HK-2 (cell line): ENCODE measurements around the gene ENG.

Source experiments
- DNase-seq: peaks from one replicate; pipeline ENCODE4 v3.0.0-alpha.2; 2018; ENCODE audit not compliant: unreplicated experiment

Gene ENG

DNA sequence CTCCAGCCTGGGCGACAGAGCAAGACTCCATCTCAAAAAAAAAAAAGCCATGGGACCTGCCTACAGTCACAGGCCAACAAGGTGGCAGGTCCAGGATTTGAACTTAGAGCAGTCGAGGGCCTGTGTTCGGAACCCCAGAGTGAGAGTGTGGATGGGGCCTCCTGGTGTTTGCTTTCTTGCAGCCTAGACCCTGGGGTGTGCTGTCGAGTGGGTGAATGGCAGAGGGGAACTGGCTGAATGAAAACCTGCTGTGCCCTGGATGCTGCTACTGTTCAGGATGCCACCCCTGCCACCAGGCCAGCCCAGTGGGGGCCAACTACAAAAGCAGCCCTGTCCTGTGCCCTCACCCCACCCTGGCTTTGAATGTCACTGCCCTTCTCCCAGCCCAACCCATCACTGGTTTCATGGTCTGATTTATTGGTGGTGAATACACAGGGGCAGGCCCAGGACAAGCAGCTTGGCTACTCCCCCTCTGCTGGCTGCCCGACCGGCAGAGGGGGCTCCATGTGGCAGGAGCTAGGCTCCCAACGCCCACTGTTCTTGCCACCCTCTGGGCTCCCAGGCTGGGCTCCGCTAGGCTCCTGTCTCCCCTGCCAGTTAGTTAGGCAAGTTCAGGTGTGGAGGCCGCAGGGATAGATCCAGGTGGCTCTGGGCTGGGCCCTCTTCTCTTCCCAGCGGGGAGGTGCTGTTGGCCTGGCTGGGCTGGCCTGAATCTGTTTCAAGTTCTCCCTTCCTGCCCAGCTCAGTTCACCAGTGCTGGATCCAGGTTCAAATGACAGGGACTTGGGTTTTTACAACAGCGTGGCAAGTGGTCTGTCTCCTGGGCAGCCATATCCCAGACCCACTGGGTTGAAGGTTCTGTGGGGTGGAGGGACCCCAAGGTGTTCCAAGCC is 39.6 kb downstream of the ENG start:
- no peak for DNase-seq

DNA sequence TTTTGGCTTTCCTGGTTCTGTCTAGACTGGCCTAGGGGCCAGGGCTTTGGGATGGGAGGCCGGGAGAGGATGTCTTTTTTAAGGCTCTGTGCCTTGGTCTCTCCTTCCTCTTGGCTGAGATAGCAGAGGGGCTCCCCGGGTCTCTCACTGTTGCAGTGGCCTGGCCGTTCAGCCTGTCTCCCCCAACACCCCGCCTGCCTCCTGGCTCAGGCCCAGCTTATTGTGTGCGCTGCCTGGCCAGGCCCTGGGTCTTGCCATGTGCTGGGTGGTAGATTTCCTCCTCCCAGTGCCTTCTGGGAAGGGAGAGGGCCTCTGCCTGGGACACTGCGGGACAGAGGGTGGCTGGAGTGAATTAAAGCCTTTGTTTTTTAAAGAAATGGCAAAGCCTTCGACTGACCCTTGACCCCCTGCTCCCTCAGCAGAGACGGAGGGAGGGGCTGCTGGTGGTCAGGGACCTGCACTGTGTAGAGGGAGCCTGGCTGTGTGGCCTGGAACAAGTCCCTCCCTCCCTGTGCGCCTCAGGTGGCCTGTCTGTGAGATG is 40.7 kb downstream of the ENG start:
- no peak for DNase-seq

DNA sequence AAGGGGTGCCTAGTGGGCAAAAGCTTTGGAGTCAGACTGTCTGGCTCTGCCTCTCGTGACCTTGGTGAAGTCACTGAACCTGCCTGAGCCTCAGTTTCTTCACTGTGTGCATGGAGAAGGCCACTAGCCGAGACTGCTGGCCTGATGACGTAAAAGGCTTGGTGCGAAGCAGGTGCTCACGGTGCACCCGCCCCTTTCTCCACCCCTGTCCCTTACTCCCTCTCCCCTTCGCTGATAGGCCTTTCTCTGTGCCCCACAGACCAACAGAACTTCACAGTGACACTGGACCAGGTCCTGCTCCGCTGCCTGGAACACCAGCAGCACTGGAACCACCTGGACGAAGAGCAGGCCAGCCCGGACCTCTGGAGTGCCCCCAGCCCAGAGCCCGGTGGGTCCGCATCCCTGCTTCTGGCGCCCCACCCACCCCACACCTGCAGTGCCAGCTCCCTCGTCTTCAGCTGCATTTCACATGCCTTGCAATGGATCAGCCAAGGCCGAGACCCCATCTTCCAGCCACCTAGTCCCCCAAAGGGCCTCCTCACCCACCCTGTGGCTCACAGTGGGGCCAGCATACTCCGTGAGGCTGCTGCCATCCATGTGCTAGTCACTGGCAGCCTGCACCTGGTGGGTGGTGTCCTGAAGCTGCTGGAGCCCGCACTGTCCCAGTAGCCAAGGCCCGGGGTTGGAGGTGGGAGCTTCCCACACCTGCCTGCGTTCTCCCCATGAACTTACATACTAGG is 41.4 kb downstream of the ENG start:
- no peak for DNase-seq

DNA sequence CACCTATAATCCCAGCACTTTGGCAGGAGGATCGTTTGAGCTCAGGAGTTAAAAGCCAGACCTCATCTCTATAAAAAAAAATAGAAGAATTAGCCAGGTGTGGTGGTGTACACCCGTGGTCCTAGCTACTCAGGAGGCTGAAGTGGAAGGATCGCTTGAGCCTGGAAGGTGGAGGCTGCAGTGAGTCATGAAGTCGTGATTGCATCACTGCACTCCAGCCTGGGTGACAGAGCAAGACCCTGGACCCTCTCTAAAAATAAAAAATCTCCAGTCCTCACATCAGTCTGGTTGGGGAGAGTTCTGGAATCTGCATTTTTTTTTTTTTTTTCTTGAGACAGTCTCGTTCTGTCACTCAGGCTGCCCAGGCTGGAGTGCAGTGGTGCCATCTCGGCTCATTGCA is 42.4 kb downstream of the ENG start:
- no peak for DNase-seq

DNA sequence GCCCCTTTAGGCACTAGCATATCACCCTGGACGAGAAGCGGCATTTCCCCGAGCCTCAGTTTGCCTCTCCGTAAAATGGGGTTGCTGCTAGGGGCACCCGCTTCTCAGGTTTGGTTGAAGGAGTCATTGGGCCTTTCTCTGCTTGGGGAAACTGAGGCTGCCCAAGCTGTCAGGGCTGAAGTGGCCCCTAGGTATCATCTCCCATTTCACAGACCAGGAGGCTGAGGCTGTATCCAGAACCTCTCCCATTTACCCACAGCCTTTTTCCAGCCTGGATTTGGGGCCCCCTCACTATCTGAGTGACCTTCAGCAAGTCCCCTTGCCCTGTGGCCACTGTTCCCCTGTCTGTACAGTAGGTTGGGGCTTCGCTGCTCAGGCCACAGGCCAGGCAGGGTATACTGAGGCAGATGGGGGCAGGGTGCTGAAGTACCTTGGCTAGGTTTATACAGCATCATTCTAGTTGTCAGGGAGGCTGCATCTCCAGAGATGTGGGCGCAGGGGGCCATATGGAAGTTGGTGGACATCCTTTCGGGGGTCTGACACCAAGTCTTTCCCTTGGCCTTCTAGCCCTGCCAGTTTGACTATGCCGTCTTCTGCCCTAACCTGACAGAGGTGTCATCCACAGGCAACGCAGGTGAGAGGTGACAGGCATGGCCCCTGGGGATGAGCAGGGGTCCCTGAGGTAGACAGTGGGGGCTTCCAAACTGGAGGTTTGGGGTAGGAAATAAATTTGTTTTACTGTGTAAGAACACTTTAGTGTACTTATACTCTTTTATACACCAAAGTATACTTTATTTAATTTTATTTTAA is 43.9 kb downstream of the ENG start:
- DNase-seq, result no peak

DNA sequence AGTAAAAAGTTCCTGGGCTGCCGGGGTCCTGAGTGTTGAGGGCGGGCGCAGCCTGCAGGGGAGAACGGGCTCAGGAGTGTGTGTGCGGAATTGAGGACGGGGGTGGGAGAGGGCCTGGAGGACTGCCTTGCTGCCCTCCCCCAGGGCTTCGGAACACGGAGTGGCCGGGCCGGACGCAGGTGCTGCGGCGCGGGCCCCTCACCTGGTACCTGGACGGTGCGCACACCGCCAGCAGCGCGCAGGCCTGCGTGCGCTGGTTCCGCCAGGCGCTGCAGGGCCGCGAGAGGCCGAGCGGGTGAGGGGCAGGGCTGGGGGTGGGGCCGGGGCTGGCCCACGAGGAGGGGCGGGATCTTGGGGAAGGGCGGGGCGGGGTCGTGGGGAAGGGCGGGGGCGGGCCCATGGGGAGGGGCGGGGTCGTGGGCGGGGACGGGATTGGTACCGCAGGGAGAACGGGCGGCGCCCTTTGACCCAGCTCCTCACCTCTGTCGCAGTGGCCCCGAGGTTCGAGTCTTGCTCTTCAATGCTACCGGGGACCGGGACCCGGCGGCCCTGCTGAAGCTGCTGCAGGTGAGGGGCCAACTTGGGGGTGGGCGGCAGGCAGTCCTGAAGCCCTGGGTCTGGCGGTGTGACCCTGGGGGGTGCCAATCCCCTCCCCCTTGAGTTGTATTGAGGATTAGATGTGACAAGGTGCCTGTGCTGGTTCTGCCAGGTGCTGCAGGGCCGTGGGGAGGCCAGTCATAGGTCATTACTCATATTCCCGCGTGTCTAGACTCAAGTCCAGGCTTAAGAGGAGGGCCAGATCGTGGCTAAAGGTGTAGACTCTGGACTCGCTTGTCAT is 44.7 kb downstream of the ENG start:
- DNase-seq, result no peak

DNA sequence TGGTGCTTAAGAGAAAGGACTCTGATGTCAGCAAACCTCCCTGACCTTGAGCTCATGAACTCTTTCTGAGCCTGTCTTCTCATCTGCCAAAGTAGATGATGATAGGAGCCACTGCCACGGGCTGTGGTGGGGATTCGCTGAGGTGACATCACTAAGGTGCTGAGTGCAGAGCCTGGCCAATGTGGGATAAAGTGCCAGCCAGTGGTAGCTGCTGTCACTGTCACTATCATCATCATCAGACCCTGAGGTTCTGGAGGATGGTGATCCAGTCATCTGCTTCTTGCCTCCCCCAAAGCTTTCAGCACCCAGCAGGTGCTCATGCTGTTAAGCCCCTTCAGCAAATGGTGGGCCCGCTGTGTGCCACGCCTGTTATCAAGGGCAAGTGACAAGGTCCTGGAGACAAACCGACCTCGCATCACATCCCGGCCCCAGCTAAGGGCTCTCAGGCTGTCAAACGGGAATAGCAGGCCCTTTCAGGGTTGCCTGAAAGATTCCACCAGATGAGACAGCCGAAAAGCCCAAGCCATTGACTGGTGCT is 45.4 kb downstream of the ENG start:
- DNase-seq, result no peak

DNA sequence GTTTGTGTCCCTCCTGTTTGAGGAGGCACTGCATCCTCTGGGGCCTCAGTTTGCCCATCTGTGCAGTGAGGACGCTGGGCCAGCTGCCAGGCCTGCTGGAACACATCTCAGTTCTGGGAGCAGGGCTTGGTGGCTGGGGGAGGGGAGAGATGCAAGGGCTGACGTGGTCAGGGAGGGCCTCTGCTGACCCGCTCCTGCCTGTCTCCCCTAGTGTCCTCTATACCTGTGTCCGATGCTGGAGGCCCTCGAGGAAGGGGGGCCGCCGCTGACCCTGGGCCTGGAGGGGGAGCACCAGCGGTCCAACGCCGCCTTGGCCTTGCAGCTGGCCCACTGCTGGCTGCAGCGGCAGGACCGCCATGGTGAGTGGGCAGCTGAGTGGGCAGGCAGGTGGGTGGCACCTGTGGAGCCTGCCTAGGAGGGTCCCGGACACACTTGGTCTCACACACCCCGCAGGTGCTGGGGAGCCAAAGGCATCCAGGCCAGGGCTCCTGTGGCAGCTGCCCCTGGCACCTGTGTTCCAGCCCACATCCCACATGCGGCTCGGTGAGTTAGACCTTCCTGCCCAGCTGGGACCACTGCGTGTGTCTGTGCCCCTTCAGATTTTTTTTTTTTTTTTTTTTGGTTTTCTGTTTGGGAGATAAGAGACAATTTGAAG is 46.0 kb downstream of the ENG start:
- no peak for DNase-seq

DNA sequence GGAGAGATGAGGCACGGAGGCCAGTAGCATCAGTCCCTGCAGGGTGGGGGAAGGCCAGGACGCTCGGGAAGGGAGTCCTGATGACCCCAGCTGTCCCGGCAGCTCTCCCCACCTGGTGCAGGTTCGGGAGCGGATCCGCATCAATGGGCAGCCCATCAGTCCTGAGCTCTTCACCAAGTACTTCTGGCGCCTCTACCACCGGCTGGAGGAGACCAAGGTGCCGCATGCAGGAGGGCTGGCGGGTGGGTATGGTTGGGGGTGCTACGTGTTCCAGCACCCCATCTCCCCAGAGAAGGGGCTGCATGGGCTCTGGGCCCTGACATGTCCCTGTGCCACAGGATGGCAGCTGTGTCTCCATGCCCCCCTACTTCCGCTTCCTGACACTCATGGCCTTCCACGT is 47.6 kb downstream of the ENG start:
- DNase-seq, result no peak

DNA sequence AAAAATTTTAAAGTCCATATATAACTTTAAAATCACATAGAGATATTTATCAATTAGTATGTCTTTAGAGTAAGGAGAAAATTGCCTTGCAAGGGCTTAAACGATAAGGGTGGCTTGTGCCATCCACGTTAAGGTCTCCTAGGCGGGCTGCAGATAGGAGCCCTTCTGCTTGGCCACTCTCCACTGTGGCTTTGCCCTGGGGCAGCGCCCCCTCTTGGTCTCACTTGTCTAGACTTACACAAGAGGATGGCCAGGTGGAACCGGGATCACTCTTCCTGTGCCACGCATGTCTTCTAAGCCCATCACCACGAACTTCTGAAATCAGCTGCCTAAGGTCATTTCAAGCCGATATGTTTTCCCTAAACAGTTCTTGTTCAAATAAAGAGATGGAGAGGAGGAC is 48.8 kb downstream of the ENG start:
- no peak for DNase-seq

DNA sequence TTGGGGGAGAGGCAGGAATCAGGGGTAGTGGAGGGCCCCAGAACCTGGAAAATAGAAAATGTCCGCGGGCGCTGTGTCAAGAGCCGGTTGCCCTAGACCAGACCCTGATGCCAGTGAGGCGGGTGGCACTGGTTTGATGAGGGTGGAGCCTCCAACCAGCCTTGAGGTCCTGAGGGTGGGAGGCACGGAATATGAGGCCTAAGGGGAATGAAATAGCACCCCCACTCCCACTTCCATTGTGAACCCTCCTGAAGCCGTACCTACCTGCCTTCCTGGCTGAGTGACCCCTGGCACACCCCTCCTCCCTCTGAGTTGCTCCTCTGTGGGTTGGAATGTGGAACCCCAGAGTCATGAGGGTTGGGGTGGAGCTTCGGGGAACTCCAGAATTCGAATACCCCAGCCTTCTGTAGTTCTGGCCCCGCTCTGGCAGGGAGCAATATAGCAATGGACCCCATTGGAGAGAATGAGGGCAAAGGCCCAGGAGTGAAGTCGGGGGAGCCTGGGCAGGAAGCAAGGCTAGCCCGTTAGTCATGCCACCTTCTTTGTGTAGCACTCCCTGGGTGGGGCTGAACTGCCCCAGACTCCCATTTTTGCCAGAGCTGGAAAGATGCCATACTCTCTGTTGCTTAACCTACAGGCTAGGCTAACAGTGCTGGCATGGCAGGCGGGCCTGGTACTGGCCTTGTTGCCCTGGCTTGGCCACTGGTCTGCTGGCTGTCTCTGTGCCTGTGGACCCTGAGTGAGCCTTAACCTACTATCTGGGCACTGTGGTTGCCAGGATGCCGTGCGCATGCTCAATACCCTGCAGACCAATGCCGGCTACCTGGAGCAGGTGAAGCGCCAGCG is 50.7 kb downstream of the ENG start:
- DNase-seq, result peak; percentile 57

DNA sequence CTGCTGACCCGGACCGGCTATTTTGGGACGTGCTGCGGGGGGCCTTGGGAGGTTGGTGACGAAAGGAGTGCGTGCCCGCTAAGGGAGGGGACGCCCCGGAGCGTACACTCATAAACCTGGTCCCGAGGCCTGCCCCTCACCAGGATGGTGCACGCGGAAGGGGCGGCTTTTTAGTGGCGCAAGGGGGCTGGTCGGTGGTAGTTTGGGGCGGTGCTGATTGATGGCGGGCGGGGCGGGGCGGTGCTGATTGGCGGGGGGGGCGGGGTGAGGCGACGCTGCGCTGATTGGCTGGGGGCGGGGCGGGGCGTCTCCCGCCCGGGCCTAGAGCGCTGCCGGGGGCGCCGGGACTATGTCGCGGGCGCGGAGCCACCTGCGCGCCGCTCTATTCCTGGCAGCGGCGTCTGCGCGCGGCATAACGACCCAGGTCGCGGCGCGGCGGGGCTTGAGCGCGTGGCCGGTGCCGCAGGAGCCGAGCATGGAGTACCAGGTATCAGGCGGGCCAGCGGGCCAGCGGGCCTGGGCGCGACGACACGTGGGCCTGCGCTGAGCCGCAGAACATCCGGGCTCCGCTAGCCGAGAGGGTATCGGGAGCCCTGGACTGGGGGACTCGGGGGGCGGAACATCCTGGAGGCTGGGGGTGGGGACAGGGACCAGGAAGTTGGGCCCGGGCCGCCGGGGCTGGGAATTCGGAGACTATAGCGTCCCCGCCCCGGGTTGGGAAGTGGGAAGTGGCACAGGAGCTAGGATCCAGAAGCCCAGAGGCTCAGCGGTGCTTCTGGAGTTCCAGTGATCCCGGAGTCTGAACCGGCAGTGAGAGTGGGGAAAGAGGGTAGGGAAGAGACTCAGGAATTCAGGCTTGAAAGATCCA is 51.6 kb downstream of the ENG start, which contains the start of gene FPGS:
Gene FPGS, plus strand, starts transcription at position 307 of the 868 bp plus-strand sequence. Its CDS starts 43 bp downstream, at position 350.
- DNase-seq, result peak; percentile 91

DNA sequence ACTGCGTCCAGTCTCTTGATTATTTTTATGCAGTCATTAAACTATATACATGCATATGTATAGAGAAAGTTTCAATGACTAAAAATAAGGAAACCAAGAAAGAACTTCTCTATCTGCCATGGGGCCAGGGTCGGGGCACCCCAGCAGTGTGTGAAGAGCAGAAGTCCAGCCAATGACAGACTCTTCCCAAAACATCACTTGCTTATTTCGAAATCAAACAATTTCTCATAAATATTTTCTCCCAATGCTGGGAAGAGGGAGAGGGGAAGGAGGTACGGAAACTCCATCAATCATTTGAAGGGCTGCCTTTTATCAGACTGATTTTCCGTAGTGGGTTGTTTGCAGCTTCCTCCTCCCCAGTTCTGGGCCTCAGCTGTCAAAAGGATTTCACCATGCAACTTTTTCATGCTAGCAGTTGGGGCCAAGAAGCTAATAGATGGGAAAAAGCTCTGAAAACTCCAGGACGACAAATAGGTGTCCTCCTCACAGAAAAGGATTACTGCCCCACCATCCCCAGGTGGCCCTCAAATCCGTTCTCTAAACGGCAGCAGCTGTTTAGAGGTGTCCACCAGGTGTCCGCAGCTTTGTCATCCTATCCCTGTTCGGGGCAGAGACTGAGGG is 52.4 kb downstream of the ENG start:
- no peak for DNase-seq

DNA sequence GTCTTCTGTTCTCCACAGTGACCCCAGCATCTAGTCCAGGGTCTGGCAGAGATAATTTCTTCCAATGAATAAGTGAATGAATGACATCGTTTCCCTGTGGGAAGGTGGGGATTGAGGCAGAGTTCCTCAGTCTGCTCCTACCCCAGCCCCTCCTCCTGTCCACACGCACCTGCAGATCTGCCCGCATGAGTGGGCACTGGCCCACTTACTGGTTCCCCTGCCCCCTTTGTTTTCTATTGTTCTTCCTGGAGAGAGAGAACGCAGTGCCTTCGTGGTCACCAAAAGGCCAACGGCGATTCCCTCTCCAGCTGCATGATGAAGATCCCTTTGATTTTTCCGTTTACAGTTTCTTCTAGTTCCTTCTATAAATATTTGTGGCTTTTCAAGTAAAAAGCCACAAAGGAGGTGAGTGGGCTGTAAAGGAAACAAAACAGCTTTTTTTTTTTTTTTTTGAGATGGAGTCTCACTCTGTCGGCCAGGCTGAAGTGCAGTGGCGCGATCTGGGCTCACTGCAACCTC is 57.5 kb downstream of the ENG start:
- no peak for DNase-seq

DNA sequence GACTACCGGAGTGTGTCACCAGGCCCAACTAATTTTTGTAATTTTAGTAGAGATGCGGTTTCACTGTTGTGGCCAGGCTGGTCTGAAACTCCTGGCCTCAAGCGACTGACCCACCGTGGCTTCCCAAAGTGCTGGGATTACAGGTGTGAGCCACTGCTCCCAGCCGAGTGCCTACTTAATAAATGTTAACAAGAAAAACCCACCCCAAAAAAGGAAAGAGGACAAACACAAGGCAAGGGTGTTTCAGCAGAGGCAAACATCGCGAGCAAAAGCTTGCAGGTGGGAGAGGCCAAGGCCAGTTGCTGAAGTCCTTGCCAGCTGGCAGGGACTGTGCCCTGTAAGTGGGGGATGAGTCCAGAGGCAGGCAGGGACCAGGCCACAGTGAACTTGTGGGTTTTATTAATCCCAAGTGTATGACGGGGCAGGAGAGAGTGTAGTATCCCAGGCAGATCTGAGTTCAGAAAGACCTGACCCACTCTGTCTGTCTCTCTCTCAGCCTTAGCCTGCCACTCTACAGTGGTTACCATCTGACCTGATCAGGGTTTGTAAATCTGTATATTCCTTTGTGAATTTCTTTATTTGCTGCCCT is 58.1 kb downstream of the ENG start:
- DNase-seq, result no peak

DNA sequence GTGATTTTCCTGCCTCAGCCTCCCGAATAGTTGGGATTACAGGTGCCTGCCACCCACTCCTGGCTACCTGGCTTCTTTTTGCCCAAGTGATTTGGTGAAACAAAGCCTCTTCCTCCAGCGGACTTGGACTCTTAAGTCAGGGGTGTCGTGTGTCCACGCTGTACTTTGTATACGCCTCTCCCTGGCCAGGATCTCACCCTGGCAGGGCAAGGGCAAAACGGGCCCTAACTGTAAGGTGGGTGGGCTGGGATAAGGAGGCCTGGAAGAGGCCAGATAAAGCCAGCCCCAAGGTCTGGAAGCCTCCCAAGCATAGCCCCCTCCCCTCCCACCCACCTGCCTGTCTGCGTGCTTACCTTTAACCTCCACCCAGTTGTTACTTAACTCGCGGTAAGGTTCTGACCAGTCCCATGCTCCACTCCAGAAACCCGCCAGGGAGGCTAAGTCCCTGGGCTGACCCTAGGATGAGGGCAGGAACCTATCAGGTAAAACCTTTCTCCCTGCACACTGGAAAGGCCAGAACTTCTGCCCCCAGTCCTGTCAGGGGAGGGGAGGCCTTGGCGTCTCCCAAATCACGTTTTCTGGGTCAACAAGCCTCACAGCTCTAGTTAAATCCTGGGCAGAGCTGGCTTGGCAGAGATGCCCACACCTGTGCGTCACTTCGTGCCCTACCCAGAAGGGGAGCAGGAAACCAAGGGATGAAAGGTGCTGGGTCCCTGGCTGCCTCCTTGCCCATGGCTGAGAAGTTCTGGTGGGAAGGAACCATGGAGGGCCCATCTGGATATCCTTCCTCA is 60.3 kb downstream of the ENG start:
- no peak for DNase-seq
